NB4 (cell line): ENCODE measurements around the gene RELA.

Experiments used
- CTCF ChIP-seq: IDR thresholded peaks from one replicate; pipeline ENCODE4 v1.5.1; 2012; ENCODE audit warnings: low read depth, low read length
- POLR2A ChIP-seq: IDR thresholded peaks from 2 replicates; pipeline ENCODE4 v1.6.1; 2011; ENCODE audit warnings: mild to moderate bottlenecking; ENCODE audit not compliant: insufficient read length; ENCODE audit errors: extremely low read depth

- TF ChIP-seq CTCF (no peak), POLR2A (no peak)
Observed at GRCh38 chr11:65653229-65654225, 9.2 kb downstream of the RELA start.
